Measurements from ENCODE around the gene AQP1.

The AQP1 gene

GRCh38 chr7:30913821-30914515, 2.3 kb downstream of the AQP1 start:
- Histone ChIP-seq H3K36me3 (ENCODE audit: control insufficient read depth in 1 of 2, insufficient read depth in 2 of 2, low read depth in 1 of 2, low read length in 2 of 2) (peaks cover 0 to 8% of the 10 kb centered on the region in 2 experiments), H3K4ac (ENCODE audit: low read depth in 1 of 2, low read length in 2 of 2) (no peak overlapping the region), H3K9me3 (ENCODE audit: control insufficient read depth, low read length) (no peaks in the 10 kb centered on the region), H2BK12ac (ENCODE audit: low read length in 2 of 2) (peak overlapping the region in 1 of 2 experiments; percentile 16), H3K14ac (ENCODE audit: low read length in 2 of 2) (no peak overlapping the region), H3K23ac (ENCODE audit: low read length in 2 of 2) (no peak overlapping the region), H3K27me3 (ENCODE audit: control insufficient read depth in 1 of 2, insufficient read depth in 1 of 2, low read length in 2 of 2) (no peaks in the 10 kb centered on the region), H3K4me3 (ENCODE audit: insufficient read depth in 1 of 2, low read depth in 1 of 2, low read length in 2 of 2) (peak overlapping the region; percentile 1 to 18), H2BK5ac (ENCODE audit: low read depth, low read length, poor library complexity, severe bottlenecking) (no peak overlapping the region), H3K27ac (ENCODE audit: low read length, poor library complexity, severe bottlenecking) (no peak overlapping the region), H3K79me1 (replicated peaks; ENCODE audit: low read length, poor library complexity, severe bottlenecking) (no peaks in the 10 kb centered on the region), H4K8ac (ENCODE audit: low read length) (no peak overlapping the region), H3K4me1 (ENCODE audit: control insufficient read depth, insufficient read depth, low read depth, low read length) (peaks cover 50% of the 10 kb centered on the region), H2BK15ac (ENCODE audit: low read depth, poor library complexity, severe bottlenecking) (peak overlapping the region; percentile 17), H2AK5ac (ENCODE audit: low read length, severe bottlenecking) (peak overlapping the region; percentile 33), H3K9ac (ENCODE audit: low read length) (peak overlapping the region; percentile 59), H4K91ac (ENCODE audit: low read length) (no peak overlapping the region), H2BK120ac (ENCODE audit: low read depth, low read length) (no peak overlapping the region), H3K18ac (ENCODE audit: low read depth in 1 of 2, low read length in 2 of 2) (no peak overlapping the region), H2AFZ (ENCODE audit: low read depth, low read length) (no peak overlapping the region), H3K4me2 (ENCODE audit: low read length, poor library complexity, severe bottlenecking) (no peak overlapping the region)
- DNase-seq = no peak
- WGBS = 92% methylated on average over 14 of the region's 16 CpGs

GRCh38 chr7:30914596-30914995, 2.9 kb downstream of the AQP1 start:
- 16% methylated on average over 4 of the region's 4 CpGs for WGBS
- peak overlapping the region; percentile 48 to 78 for H3K18ac ChIP-seq (ENCODE audit: low read depth in 1 of 2, low read length in 2 of 2)
- H2BK5ac ChIP-seq (ENCODE audit: low read depth, low read length, poor library complexity, severe bottlenecking) = no peak overlapping the region
- no peaks in the 10 kb centered on the region for H3K27me3 ChIP-seq (ENCODE audit: control insufficient read depth in 1 of 2, insufficient read depth in 1 of 2, low read length in 2 of 2)
- H3K36me3 ChIP-seq (ENCODE audit: control insufficient read depth in 1 of 2, insufficient read depth in 2 of 2, low read depth in 1 of 2, low read length in 2 of 2) = peaks cover 0 to 8% of the 10 kb centered on the region in 2 experiments
- DNase-seq = peak; percentile 69
- H4K91ac ChIP-seq (ENCODE audit: low read length) = peak overlapping the region; percentile 43
- H3K14ac ChIP-seq (ENCODE audit: low read length in 2 of 2) = peak overlapping the region in 1 of 2 experiments; percentile 89
- no peak overlapping the region for H2BK15ac ChIP-seq (ENCODE audit: low read depth, poor library complexity, severe bottlenecking)
- H3K4me3 ChIP-seq (ENCODE audit: insufficient read depth in 1 of 2, low read depth in 1 of 2, low read length in 2 of 2) = peak overlapping the region in 1 of 2 experiments; percentile 6
- H3K9me3 ChIP-seq (ENCODE audit: control insufficient read depth, low read length) = no peaks in the 10 kb centered on the region
- H3K9ac ChIP-seq (ENCODE audit: low read length) = peak overlapping the region; percentile 66
- H2BK120ac ChIP-seq (ENCODE audit: low read depth, low read length) = no peak overlapping the region
- H3K23ac ChIP-seq (ENCODE audit: low read length in 2 of 2) = no peak overlapping the region
- H3K4ac ChIP-seq (ENCODE audit: low read depth in 1 of 2, low read length in 2 of 2) = no peak overlapping the region
- H3K27ac ChIP-seq (ENCODE audit: low read length, poor library complexity, severe bottlenecking) = no peak overlapping the region
- no peak overlapping the region for H2AK5ac ChIP-seq (ENCODE audit: low read length, severe bottlenecking)
- H3K79me1 ChIP-seq (replicated peaks; ENCODE audit: low read length, poor library complexity, severe bottlenecking) = no peaks in the 10 kb centered on the region
- H2AFZ ChIP-seq (ENCODE audit: low read depth, low read length) = no peak overlapping the region
- no peak overlapping the region for H2BK12ac ChIP-seq (ENCODE audit: low read length in 2 of 2)
- no peak overlapping the region for H4K8ac ChIP-seq (ENCODE audit: low read length)
- H3K4me1 ChIP-seq (ENCODE audit: control insufficient read depth, insufficient read depth, low read depth, low read length) = peaks cover 52% of the 10 kb centered on the region
- no peak overlapping the region for H3K4me2 ChIP-seq (ENCODE audit: low read length, poor library complexity, severe bottlenecking)

- Histone ChIP-seq H3K4me1 (ENCODE audit: control insufficient read depth, insufficient read depth, low read depth, low read length) (peaks cover 55% of the 10 kb centered on the region), H3K4me3 (ENCODE audit: insufficient read depth in 1 of 2, low read depth in 1 of 2, low read length in 2 of 2) (no peak overlapping the region)
Observed at GRCh38 chr7:30915005-30915601, 3.5 kb downstream of the AQP1 start.

GRCh38 chr7:30915751-30916150, 4.1 kb downstream of the AQP1 start:
- H3K18ac ChIP-seq (ENCODE audit: low read depth in 1 of 2, low read length in 2 of 2) = no peak overlapping the region
- no peaks in the 10 kb centered on the region for H3K27me3 ChIP-seq (ENCODE audit: control insufficient read depth in 1 of 2, insufficient read depth in 1 of 2, low read length in 2 of 2)
- H2BK15ac ChIP-seq (ENCODE audit: low read depth, poor library complexity, severe bottlenecking) = no peak overlapping the region
- no peak overlapping the region for H3K23ac ChIP-seq (ENCODE audit: low read length in 2 of 2)
- WGBS = 85% methylated on average over 6 of the region's 6 CpGs
- no peak overlapping the region for H3K14ac ChIP-seq (ENCODE audit: low read length in 2 of 2)
- no peaks in the 10 kb centered on the region for H3K9me3 ChIP-seq (ENCODE audit: control insufficient read depth, low read length)
- no peak overlapping the region for H4K91ac ChIP-seq (ENCODE audit: low read length)
- H2BK120ac ChIP-seq (ENCODE audit: low read depth, low read length) = no peak overlapping the region
- no peak overlapping the region for H3K4me2 ChIP-seq (ENCODE audit: low read length, poor library complexity, severe bottlenecking)
- H3K9ac ChIP-seq (ENCODE audit: low read length) = peak overlapping the region; percentile 66
- peak overlapping the region; percentile 32 for H2AK5ac ChIP-seq (ENCODE audit: low read length, severe bottlenecking)
- H3K27ac ChIP-seq (ENCODE audit: low read length, poor library complexity, severe bottlenecking) = no peak overlapping the region
- no peak overlapping the region for H3K4ac ChIP-seq (ENCODE audit: low read depth in 1 of 2, low read length in 2 of 2)
- H3K4me3 ChIP-seq (ENCODE audit: insufficient read depth in 1 of 2, low read depth in 1 of 2, low read length in 2 of 2) = no peak overlapping the region
- DNase-seq = no peak
- H3K79me1 ChIP-seq (replicated peaks; ENCODE audit: low read length, poor library complexity, severe bottlenecking) = no peaks in the 10 kb centered on the region
- no peak overlapping the region for H2AFZ ChIP-seq (ENCODE audit: low read depth, low read length)
- H2BK5ac ChIP-seq (ENCODE audit: low read depth, low read length, poor library complexity, severe bottlenecking) = no peak overlapping the region
- H2BK12ac ChIP-seq (ENCODE audit: low read length in 2 of 2) = peak overlapping the region in 1 of 2 experiments; percentile 24
- H4K8ac ChIP-seq (ENCODE audit: low read length) = no peak overlapping the region
- peaks cover 0 to 8% of the 10 kb centered on the region in 2 experiments for H3K36me3 ChIP-seq (ENCODE audit: control insufficient read depth in 1 of 2, insufficient read depth in 2 of 2, low read depth in 1 of 2, low read length in 2 of 2)
- H3K4me1 ChIP-seq (ENCODE audit: control insufficient read depth, insufficient read depth, low read depth, low read length) = peaks cover 57% of the 10 kb centered on the region

More at GRCh38 chr7:30915005-30915601, 3.5 kb downstream of the AQP1 start:
- Histone ChIP-seq H3K79me1 (replicated peaks; ENCODE audit: low read length, poor library complexity, severe bottlenecking) (no peaks in the 10 kb centered on the region), H3K4ac (ENCODE audit: low read depth in 1 of 2, low read length in 2 of 2) (peak overlapping the region in 1 of 2 experiments; percentile 42), H3K27me3 (ENCODE audit: control insufficient read depth in 1 of 2, insufficient read depth in 1 of 2, low read length in 2 of 2) (no peaks in the 10 kb centered on the region), H2BK12ac (ENCODE audit: low read length in 2 of 2) (no peak overlapping the region), H2BK120ac (ENCODE audit: low read depth, low read length) (no peak overlapping the region), H3K18ac (ENCODE audit: low read depth in 1 of 2, low read length in 2 of 2) (peak overlapping the region; percentile 48 to 78), H3K9me3 (ENCODE audit: control insufficient read depth, low read length) (no peaks in the 10 kb centered on the region), H3K14ac (ENCODE audit: low read length in 2 of 2) (peak overlapping the region in 1 of 2 experiments; percentile 89), H3K23ac (ENCODE audit: low read length in 2 of 2) (no peak overlapping the region), H4K8ac (ENCODE audit: low read length) (peak overlapping the region; percentile 23), H3K36me3 (ENCODE audit: control insufficient read depth in 1 of 2, insufficient read depth in 2 of 2, low read depth in 1 of 2, low read length in 2 of 2) (peaks cover 0 to 8% of the 10 kb centered on the region in 2 experiments), H3K9ac (ENCODE audit: low read length) (peak overlapping the region; percentile 66), H2AK5ac (ENCODE audit: low read length, severe bottlenecking) (peak overlapping the region; percentile 33), H3K4me2 (ENCODE audit: low read length, poor library complexity, severe bottlenecking) (no peak overlapping the region), H3K27ac (ENCODE audit: low read length, poor library complexity, severe bottlenecking) (no peak overlapping the region), H2BK15ac (ENCODE audit: low read depth, poor library complexity, severe bottlenecking) (peak overlapping the region; percentile 64), H2AFZ (ENCODE audit: low read depth, low read length) (no peak overlapping the region), H2BK5ac (ENCODE audit: low read depth, low read length, poor library complexity, severe bottlenecking) (no peak overlapping the region), H4K91ac (ENCODE audit: low read length) (peak overlapping the region; percentile 43)
- 49% methylated on average over 11 of the region's 11 CpGs for WGBS
- no peak for DNase-seq

Measured in mesenchymal stem cell (in vitro differentiated cells and primary cell).